Glutamatergic neuron (in vitro differentiated cells): ENCODE results near the gene PPP2R3C. TPM values are rescaled to one million over a fixed set of nuclear protein-coding genes. Genes with fewer than 3 reads are reported as not detected.
"Not testable (repeated sequence)": the region's sequence is repeated elsewhere in the genome, so short reads cannot be mapped to it uniquely, and the experiment has no call there.

Experiments
- DNase-seq: peaks from one replicate; pipeline ENCODE4 v3.0.0; 2022
- H3K27ac Mint-ChIP-seq: one replicate; pipeline ENCODE4 v1.8.0; 2020; ENCODE audit warnings: mild to moderate bottlenecking, mixed read lengths, inconsistent platforms; ENCODE audit not compliant: unreplicated experiment
- H3K27me3 Mint-ChIP-seq: one replicate; pipeline ENCODE4 v1.8.0; 2020; ENCODE audit warnings: mild to moderate bottlenecking, moderate library complexity, mixed read lengths, inconsistent platforms; ENCODE audit not compliant: unreplicated experiment
- H3K36me3 Mint-ChIP-seq: one replicate; pipeline ENCODE4 v1.8.0; 2020; ENCODE audit warnings: mild to moderate bottlenecking, mixed read lengths, inconsistent platforms; ENCODE audit not compliant: unreplicated experiment
- H3K4me1 Mint-ChIP-seq: one replicate; pipeline ENCODE4 v1.8.0; 2020; ENCODE audit warnings: mild to moderate bottlenecking, low read depth, mixed read lengths, inconsistent platforms; ENCODE audit not compliant: unreplicated experiment
- H3K4me3 Mint-ChIP-seq: one replicate; pipeline ENCODE4 v1.8.0; 2020; ENCODE audit warnings: mild to moderate bottlenecking, mixed read lengths, inconsistent platforms; ENCODE audit not compliant: unreplicated experiment
- H3K9me3 Mint-ChIP-seq: one replicate; pipeline ENCODE4 v1.8.0; 2020; ENCODE audit warnings: mild to moderate bottlenecking, moderate library complexity, mixed read lengths, inconsistent platforms; ENCODE audit not compliant: unreplicated experiment
- CTCF ChIP-seq: fragments of 200-600 bp; sonication (generic); IDR thresholded peaks from one replicate; pipeline ENCODE4 v1.5.0; 2021; ENCODE audit not compliant: partially characterized antibody, unreplicated experiment
- total RNA-seq: library from RNA; stranded (reverse); fragmentation: NEBNext Ultra II Directional; extraction: Animal tissue kit (Norgen Biotek cat#: 25700); gene quantifications from one replicate; pipeline ENCODE4 v1.2.1, GENCODE V29; 2021; ENCODE audit not compliant: unreplicated experiment

Gene PPP2R3C
- total RNA-seq, 1 donor from 2014 or later = 37.0 TPM

GRCh38 chr14:35159742-35160409 lies 38.1 kb upstream of the PPP2R3C start:
- Mint-ChIP-seq H3K4me1 (no peaks in the 10 kb centered on the region), H3K27me3 (peaks cover 3% of the 10 kb centered on the region), H3K36me3 (no peaks in the 10 kb centered on the region), H3K4me3 (no peak overlapping the region), H3K9me3 (no peaks in the 10 kb centered on the region), H3K27ac (no peak overlapping the region)
- no peak for TF ChIP-seq CTCF
- no peak for DNase-seq

GRCh38 chr14:35158951-35159653 lies 37.3 kb upstream of the PPP2R3C start:
- TF ChIP-seq CTCF = no peak
- H3K36me3 Mint-ChIP-seq = no peaks in the 10 kb centered on the region
- DNase-seq = no peak
- no peaks in the 10 kb centered on the region for H3K9me3 Mint-ChIP-seq
- peaks cover 3% of the 10 kb centered on the region for H3K27me3 Mint-ChIP-seq
- H3K4me3 Mint-ChIP-seq = no peak overlapping the region
- no peaks in the 10 kb centered on the region for H3K4me1 Mint-ChIP-seq
- no peak overlapping the region for H3K27ac Mint-ChIP-seq

GRCh38 chr14:35158491-35158890 lies 36.7 kb upstream of the PPP2R3C start:
- Mint-ChIP-seq H3K4me1 (no peaks in the 10 kb centered on the region), H3K27ac (no peak overlapping the region), H3K4me3 (no peak overlapping the region), H3K27me3 (peaks cover 3% of the 10 kb centered on the region), H3K9me3 (no peaks in the 10 kb centered on the region), H3K36me3 (no peaks in the 10 kb centered on the region)
- DNase-seq = no peak
- TF ChIP-seq CTCF = no peak

- H3K4me1 Mint-ChIP-seq = peaks cover 6% of the 10 kb centered on the region
- H3K36me3 Mint-ChIP-seq = peaks cover 5% of the 10 kb centered on the region
- no peak for DNase-seq
- H3K4me3 Mint-ChIP-seq = no peak overlapping the region
- H3K9me3 Mint-ChIP-seq = no peaks in the 10 kb centered on the region
- H3K27me3 Mint-ChIP-seq = peaks cover 5% of the 10 kb centered on the region
- TF ChIP-seq CTCF = no peak
- H3K27ac Mint-ChIP-seq = no peak overlapping the region
Observed at GRCh38 chr14:35155962-35156361, 34.2 kb upstream of the PPP2R3C start.

DNA sequence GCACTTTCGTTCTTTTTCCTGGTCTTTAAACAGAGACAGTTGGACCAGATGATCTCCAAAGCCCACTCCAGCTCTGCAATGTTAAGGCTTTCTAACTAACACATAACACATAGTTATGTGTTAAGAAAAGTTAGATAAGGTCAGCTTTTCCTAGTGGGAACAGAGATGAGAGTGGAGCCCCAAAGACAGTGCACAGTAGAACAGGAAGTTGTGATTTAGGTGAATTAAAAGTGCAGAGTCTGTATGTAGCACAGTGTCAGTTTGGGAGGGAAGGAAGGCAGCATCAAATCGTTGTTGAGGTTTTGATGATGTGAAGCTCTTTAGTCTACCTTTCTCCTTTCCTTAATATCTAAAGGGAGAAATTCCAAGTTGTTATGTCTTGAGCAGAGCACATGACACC lies 32.2 kb upstream of the PPP2R3C start:
- Mint-ChIP-seq H3K36me3 (peaks cover 5% of the 10 kb centered on the region), H3K9me3 (peaks cover 3% of the 10 kb centered on the region), H3K4me3 (no peak overlapping the region), H3K4me1 (peaks cover 6% of the 10 kb centered on the region), H3K27ac (no peak overlapping the region), H3K27me3 (peaks cover 2% of the 10 kb centered on the region)
- DNase-seq = no peak
- no peak for TF ChIP-seq CTCF

DNA sequence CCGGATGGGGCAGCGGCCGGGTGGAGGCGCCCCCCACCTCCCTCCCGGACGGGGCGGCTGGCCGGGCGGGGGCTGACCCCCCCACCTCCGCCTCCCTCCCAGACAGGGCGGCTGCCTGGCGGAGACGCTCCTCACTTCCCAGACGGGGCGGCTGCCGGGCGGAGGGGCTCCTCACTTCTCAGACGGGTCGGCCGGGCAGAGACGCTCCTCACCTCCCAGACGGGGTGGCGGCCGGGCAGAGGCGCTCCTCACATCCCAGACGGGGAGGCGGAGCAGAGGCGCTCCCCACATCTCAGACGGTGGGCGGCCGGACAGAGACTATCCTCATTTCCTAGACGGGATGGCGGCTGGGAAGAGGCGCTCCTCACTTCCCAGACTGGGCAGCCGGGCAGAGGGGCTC lies 30.7 kb upstream of the PPP2R3C start:
- H3K4me1 Mint-ChIP-seq, H3K36me3 Mint-ChIP-seq, H3K9me3 Mint-ChIP-seq, H3K27me3 Mint-ChIP-seq, H3K4me3 Mint-ChIP-seq, H3K27ac Mint-ChIP-seq, DNase-seq: not testable (repeated sequence)
